Hematopoietic multipotent progenitor cell treated with erythropoietin and hydrocortisone succinate and interleukin-3 and kit ligand, for 17 days (in vitro differentiated cells): ENCODE data around the gene ITPKB.
"Not testable (repeated sequence)": the region's sequence is repeated elsewhere in the genome, so short reads cannot be mapped to it uniquely, and the experiment has no call there.

ENCODE experiments used
- DNase-seq: peaks from one replicate; pipeline ENCODE4 v3.0.0-alpha.2; 2015; ENCODE audit warnings: low spot score

ITPKB gene

DNA sequence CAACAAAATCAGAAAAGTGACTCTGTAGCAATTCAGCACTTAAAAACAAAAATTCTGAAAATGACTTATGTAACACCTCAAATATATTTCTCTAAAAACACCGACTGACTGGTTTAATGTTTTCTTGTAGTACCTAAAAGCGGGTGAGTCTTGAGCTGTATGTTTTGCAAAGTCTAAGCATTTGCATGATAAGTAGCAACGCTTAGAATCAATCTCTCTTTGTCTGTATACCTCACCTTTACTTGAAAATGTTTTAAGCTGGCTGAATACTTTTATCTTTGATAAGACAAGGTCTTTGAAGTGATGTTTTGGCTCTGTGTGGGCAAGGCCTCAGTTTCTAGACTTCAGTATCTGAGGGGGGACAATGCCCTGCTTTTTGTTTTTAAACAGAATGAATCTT is 8.2 kb downstream of the ITPKB start:
- no peak for DNase-seq

DNA sequence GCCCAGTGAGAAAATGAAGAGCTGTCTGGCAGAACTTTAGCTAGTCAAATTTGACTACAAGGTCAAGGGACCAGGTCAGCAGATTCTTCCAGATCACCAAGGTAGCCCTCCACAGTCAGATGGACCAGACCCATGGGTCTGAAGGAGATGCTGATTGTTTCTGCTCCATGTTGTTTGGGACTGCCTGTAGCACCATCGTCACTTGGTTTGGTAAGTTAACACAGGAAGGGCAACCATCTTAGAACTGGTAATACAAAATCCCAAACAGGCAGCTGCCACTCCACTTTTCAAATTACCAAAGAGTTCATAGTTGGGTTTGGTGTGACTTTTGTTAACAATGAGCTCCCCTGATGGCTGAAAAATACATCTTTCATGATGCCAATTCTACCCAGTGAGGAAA is 9.0 kb downstream of the ITPKB start:
- no peak for DNase-seq

DNA sequence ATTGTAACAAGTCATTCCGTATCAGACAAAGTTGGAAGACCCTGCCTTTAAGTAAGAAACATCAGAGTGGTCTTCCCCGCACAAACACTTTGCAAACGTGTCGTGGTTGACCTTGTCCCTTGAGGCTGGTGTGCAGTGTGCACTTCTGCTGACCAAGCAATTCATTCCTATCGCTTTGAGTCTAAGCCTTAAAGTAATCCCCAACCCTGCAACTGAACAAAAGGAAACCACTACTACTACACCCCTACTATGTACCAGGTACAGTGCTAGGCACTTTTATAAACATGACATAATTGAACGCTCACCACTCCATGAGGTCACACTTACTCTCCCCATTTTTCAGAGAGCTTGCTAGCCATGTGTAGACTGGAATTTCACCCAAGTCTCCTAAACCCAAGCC is 10.6 kb downstream of the ITPKB start:
- DNase-seq = no peak

DNA sequence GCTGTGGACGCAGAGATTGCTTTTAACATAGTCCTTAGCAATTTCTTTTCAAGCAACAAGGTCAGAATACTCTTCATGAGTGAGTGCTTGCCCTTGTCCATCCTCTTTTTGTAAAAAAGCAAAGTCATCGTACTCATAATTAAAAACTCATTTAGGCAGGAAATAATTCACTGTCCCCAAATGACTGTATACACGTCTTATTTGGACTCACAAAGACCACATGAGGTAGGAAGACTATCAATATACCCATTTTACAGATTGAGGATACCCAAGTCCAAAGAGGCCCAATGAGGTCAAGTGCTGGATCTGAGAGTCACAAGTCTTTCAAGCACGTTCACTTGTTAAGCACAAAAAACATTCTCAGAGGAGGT is 13.2 kb downstream of the ITPKB start:
- DNase-seq = no peak

DNA sequence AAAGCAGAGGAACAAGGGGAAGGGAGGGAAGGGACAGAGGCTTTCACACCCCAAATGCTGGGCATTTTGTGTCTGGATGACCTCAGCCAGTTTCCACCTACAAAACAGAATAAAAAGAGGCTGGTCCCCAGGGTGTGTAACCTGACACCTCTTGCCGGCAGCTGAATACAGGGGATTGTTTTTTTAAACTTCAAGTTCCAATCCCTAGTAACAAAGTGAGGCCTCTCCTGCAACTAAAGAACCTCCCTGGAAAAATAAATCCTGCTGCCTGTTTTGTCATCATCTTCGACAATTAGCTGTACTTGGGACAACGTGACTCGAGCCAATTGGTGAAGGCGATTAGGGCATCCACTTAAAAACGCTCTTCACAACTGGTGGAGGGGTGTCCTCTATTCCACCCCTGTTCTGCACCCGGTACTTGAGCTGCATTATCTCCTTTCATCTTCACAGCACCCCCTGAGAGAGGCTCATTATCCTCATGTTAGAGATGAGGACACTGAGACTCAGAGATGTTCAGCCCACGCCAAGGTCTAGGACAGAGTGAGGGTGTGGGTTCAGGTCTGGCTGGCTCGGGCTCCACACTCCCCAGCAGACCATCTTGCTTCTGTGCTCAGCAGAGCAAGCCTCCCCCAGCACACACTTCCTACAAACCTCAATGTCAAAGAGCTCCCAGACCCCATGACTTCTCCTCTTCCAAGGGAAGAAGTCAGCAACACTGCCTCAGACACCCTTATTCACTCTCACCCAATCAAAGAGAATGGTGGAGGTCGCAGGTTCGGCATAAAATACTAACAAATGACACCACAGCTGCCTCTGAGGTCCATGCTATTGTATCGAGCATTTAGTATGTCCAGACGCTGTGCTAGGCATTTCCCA is 15.2 kb downstream of the ITPKB start:
- no peak for DNase-seq

DNA sequence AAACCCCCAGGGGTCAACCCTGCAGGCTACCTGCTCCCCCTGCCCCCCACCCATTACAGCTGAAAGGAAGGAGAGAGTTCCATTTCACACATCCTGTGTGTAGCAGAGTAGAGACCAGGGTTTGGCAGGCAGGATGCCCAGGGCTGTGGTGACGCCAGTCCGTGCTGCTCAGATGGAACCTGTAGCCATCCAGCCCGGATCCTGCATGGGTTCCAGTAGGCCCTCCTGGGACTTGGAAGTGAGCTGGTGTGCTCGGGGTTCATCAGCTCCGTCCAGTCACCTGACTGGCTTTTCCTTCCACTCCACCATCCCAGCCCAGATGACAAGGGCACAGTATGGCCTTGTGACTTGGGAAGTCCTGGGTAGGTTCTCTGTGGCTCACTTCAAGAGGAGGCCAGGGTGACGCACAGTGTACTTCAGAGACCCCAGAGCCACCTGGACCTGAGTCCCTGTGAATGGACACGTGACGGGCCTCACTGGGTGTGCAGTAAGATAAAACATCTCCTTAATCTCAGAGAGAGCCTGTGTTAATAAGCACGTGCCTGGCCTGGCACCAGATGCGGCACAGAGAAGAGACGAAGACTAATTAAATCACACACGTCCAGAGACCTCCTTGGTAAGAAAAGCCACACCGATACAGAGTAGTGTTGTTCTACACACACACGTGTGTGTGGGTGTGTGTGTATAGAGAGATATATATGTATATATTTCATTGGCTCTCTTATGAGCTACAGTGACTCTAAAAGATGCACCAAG is 16.0 kb downstream of the ITPKB start:
- no peak for DNase-seq

DNA sequence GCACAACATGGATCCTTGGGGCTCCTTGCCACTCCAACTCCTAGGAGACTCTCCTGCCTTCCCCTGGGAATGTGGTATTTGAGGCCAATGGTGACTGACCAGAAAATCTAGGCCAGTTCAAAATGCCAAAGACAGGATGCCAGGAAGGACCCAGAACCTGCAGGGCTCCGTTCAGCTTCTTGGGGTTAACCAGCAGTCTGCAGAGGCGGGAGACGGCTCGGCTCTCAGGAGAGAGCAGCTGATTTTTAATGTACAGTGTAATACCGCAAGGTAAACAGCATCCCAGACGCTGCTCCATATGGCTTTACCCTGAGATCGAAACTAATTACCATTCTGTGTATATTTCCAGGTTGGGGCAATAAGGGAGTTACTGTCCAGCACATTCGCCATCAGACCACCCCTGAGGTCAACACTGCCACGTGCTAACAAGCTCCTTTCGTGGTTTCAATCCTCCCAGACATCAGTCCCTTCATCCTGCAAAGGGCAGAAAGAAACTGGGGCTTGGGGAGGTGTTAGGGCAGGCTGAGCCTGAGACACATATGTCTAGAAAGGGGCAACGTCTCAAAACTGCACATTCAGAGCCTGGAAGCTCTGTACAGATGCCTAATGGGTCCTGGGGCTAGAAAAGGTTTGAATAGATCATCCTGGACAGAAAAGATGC is 16.7 kb downstream of the ITPKB start:
- no peak for DNase-seq

DNA sequence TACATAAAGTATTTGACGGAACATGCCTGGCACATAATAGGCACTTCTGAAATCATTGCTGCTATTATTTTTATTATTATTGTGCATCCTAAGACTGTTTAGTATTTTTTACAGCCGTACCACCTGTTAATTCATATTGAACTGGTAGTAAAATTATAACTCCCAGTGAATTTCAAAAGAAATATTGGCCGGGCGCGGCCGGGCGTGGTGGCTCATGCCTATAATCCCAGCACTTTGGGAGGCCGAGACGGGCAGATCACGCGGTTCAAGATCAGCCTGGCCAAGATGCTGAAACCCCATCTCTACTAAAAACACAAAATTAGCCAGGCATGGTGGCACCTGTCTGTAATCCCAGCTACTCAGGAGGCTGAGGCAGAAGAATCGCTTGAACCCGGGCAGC is 18.5 kb downstream of the ITPKB start:
- DNase-seq = not testable (repeated sequence)

DNA sequence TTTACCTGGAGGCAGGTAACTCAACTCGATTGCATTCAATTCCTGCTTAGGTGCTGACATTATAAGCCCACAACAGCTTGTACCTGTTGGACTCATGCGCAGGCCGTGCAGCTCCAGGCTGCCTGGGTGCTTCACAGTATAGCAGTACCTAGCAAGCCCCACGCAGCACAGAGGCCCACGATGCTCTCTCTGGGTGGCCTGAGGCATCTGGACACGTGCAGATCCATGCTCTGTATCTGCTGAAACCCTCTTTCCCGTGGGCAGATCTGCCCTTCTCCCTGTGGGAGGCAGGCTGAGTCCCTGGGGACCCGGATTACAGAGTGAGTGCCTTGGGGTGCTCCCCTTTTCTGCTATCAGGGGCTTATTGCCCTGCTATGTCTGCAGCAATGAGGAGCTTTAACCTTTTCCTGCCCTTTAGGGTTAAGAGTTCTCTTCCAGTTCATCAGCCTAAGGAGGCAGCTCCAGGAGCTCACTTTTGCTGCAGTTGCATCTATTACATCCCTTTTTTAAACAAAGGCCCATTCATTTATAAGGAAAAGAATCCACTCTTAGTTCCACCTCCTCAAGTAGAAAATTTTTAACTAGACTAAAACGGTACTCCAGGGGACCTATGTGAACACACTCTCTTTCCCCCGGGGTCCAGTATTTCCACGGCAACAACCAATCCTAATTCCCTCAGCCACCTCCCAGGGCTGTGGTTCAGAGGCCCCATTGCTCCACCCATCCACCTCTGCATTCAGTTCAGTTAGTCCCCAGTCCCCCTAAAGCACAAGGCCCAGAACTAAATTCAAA is 19.3 kb downstream of the ITPKB start:
- no peak for DNase-seq

DNA sequence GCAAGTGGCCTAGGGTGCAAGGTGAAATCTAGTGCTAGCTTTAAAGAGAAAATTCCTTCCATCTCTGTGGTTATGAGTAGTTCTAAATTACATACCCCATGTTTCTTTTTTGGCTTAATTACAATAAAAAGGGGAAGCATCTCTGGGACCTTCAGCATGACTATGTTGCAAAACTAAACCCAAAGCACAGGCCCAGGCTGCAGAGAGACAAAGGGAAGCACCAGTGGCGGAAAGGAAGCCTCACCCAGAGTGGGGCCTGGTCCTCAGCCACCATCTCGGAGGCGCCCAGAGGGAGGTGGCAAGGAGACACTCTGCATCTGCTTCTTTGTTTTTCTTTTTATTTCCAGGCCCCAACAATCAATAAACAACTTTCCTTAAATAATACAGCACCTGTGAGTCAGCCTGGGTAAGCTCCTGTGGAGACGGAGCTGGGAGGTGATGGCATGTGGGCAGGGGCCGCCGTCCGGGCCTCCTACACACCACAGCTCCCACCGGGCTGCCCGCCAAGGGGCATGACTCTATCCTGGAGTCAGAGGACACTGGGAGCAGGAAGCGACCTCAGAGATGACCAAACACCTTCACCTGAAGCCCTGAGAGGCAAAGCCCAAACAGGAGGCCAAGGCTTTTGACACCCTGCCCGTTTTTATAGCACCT is 21.7 kb downstream of the ITPKB start:
- DNase-seq = no peak

DNA sequence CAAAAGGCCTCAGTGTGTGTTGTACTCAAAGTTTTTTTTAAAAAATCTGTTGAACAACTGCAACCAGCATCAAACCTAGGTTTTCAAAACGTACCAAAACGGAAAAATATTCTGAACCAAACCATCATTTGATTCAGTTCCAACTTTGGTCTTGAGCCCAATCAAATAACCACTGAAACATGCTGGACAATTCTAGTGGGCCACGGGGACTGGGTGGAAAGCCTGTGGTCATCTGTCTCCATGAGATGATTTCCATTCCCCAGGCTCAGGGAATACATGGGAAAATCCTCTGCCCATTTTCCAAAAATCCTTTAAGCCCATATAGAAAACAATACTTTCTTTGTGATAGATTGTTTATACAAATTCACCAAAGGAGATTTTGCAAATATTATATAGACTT is 22.5 kb downstream of the ITPKB start:
- no peak for DNase-seq

DNA sequence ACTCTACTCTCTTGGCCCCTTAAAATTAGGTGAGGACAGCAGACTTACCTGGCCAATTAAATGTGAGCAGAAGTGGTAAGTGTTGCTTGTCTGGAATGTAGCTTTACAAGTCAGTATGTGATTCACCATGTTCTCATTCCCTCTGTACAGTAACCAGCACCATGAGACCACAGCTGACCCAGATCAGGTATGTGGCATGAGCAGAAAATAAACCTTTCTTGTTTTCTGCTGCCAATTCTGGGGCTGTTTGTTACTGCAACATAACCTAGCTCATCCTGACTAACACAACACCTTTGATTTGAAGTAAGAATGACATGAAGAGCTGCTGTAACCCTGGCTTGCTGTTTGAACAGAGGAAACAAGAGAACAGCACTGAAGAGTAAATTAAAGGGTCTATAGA is 24.9 kb downstream of the ITPKB start:
- no peak for DNase-seq

DNA sequence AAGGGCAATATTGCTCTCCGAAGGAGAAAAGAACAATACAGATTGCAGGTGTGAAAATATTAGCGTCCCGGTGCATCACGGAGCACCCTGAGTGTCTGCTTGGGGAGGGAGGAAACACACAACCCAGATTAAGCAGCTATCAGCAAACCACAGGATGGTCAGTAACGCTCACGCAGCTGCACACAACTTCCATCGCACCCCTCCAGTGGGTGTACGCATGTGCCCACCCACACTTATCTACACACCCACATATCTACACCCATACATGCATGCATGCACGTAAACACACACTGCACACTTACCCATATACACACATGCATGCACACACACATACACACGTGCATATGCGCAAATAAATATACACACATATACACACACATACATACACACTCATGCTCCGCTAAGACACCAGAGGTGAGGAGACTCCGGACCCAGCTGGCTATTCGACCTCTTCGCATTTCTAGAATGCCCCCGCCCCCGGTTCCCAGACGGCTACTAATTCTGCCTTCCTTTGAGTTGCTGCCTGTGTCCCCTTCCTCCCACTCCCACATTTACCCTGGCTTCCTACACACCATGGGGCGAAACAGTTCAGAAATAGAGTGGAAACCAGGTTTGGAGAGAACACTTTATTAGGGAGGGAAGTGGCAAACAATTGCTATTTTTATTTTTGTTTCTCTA is 26.2 kb downstream of the ITPKB start:
- DNase-seq = peak; percentile 31

DNA sequence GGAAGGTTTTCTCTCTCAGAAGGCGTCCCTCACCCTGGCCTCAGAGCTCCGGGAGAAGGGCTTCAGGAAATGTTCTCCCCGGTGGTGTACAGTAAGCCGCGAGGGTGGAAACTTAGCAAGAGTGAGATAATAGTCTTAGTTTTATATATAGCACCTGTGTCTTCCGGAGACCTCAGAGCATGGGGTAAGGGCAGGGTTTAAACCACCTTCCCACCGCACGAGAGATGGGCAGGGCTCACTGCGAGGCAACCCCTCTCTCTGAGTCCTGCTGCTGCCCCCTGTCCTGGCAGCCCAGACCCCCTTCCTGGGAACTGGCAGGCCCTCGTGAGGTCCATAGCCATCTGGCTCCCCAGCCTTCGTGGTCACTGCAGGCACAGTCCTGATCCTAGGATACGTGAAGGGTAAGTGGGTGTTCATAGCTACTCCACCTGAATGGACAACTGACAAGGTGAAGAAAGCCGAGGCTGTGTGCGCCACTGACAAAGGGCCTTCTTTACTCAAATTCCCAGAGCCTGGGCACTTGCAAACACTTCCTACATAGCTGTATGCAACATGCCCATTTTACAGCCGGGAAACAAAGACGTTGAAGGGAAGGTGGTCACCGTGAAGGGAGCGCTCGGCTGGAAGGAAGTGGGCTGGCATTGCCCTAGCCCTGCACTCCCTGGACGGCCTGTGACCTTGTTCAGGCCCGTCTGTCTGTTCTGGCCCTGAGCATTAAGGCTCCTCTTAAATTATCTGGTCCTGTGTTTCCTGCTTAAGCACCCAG is 26.9 kb downstream of the ITPKB start:
- DNase-seq = no peak

DNA sequence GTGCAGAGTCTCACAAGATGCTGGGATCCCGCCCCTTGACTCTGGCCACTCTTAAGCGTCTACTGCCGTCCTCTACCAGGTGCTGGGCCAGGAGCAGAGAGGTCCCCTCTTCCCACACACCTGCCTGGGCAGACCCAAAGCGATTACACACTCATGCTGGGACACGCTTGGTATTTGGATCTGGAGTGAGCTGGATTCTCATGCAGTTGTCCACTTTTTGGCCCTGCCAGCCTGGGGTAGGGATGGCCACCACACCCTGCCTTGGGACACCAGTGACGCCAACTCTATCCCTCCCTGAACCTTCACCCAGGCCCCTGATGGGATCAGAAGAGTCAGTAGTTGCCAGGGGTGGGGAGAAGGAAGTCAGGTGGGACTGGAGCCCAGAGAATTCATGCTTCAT is 28.6 kb downstream of the ITPKB start:
- DNase-seq = no peak

DNA sequence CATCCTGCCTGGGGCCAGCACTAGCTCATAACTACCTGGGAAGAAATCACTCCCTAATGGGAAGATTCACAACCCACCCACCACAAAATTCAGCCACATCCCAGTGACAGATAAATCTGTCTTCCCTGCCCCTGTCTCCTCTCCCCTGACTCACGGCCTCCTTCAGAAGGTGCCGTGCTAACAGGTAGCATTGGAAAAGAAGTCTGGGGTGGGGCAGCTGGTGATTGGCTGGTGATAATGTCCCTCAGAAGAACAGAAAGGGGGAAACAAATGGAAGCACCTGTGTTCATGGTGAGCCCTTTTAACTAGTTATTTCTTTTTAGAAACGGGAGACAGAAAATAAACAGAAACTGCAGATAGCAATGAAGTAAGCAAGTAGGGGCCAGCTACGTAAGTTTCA is 29.1 kb downstream of the ITPKB start:
- DNase-seq = no peak

DNA sequence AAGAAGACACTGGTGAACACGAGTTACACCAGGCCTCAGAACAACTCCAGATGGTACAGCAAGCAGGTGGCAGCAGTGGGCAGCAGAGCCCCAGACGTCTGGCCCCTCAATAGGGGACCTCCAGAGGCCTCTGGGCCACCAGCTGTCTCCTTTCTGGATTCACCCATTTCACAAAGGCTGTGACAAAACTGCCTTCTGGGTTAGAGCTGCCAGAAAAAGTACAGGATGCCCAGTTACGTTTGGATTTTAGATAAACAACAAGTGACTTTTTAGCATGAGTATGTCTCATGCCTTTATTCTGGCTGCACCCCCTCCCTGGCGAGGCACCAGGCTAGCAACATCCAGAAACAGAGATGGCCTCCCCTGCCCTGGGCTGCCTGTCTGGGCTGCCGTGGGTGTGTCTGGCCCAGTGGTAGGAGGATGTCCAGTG is 30.1 kb downstream of the ITPKB start:
- no peak for DNase-seq

DNA sequence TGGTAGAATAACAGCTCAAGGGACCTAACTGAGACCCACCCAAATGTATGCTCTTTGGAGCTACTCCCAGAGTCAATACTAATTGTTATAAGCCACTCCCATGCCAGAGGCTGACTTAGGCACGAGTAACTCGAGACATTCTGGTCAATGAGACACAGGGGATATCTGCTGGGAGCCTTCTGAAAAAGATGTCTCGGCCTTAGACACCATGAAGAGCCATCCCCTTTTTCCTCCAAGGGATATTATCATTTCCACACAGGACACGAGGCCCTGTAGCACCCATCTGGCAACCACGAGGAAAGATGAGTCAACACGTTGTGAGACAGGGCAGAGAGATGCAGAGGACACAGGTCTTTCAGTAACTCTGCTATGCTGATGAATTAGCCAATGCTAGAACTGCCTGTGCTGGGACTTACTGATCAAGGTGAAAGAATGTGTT is 30.7 kb downstream of the ITPKB start:
- DNase-seq = peak; percentile 57

DNA sequence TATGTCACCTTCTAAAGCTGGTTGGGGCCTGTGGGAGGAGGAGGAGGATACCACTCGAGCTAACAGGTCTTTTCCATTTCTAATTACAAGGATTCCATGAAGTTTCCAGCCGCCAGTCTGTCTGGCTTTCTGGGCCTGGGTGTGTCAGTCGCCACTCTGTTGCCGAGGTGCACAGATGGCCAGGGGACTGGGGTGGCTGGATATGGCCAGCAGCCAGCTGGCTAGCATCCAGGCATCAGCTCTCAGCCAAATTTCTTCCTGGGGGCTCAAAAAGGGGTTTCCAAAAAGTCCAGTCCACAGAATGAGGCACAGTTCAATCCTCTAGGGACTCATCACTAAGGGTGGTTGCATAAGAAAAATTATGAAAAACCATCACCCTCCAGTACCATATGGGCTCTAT is 32.4 kb downstream of the ITPKB start:
- DNase-seq = no peak
